ENCODE measurements around the gene MYH7. TPM values are rescaled to one million over a fixed set of nuclear protein-coding genes. Genes with fewer than 3 reads are reported as not detected.

Gene MYH7
- total and polyA plus RNA-seq, 2 of the 4 experiments (the other 2 are of a cell fraction), result not detected

GRCh38 chr14:23460960-23461359 is 25.5 kb upstream of the MYH7 start:
- H3K4me1 ChIP-seq (ENCODE audit: control insufficient read depth, insufficient read depth, low read length), result no peaks in the 10 kb centered on the region
- no peak overlapping the region for H4K5ac ChIP-seq (ENCODE audit: low read depth, low read length)
- no peak overlapping the region for H3K56ac ChIP-seq (ENCODE audit: extremely low read depth, insufficient read depth, low read length)
- dilution Hi-C loops (cut with HindIII; ENCODE audit: low sequenced_read_pairs, unreplicated experiment) (no loop called here), in situ Hi-C loops (cut with MboI; ENCODE audit: low sequenced_read_pairs) (loop anchor here (10.0 kb wide), 1 partner anchor 196 kb away; no protein-coding TSS in a partner anchor), intact Hi-C loops (cut with micrococcal nuclease) (no loop called here)
- H2BK5ac ChIP-seq (ENCODE audit: low read depth, low read length, poor library complexity, severe bottlenecking), result no peak overlapping the region
- no peak overlapping the region for H3K14ac ChIP-seq (replicated peaks; ENCODE audit: low read depth, low read length)
- H3K9me3 ChIP-seq (ENCODE audit: control insufficient read depth, insufficient read depth, low read length), result no peaks in the 10 kb centered on the region
- POLR2A ChIA-PET (ENCODE audit: unreplicated experiment), result no interaction called here
- no peak overlapping the region for H3K27ac ChIP-seq (ENCODE audit: insufficient read depth, low read length)
- H3K4ac ChIP-seq (ENCODE audit: low read depth, low read length), result no peak overlapping the region
- no peak overlapping the region for H2BK20ac ChIP-seq (ENCODE audit: low read depth, low read length)
- no peaks in the 10 kb centered on the region for H3K9me1 ChIP-seq (ENCODE audit: insufficient read depth, low read length)
- no peaks in the 10 kb centered on the region for H3K27me3 ChIP-seq (ENCODE audit: control insufficient read depth, insufficient read depth, low read length)
- no peak overlapping the region for H2AK5ac ChIP-seq (ENCODE audit: low read depth, low read length)
- TF ChIP-seq BHLHE40 (IDR thresholded peaks at IDR 0.05; ENCODE audit: low read depth, low read length), result no peak
- no peak for TF ChIP-seq RCOR1 (IDR thresholded peaks at IDR 0.05; ENCODE audit: insufficient replicate concordance, low read length)
- no peak for TF ChIP-seq USF2 (IDR thresholded peaks at IDR 0.05; ENCODE audit: low read depth, low read length)
- TF ChIP-seq CEBPB (IDR thresholded peaks at IDR 0.05; ENCODE audit: low read depth, low read length), result no peak
- TF ChIP-seq MAFK (IDR thresholded peaks at IDR 0.05; ENCODE audit: low read depth, low read length), result no peak
- no peak for TF ChIP-seq RFX5 (IDR thresholded peaks at IDR 0.05; ENCODE audit: low read depth, low read length)
- no peak for TF ChIP-seq ELK1 (IDR thresholded peaks at IDR 0.05; ENCODE audit: borderline replicate concordance, low read depth, low read length)
- TF ChIP-seq POLR2A (IDR thresholded peaks at IDR 0.05; ENCODE audit: low read depth, low read length), result no peak
- TF ChIP-seq CHD1 (IDR thresholded peaks at IDR 0.05; ENCODE audit: low read depth, low read length), result no peak
- H2BK120ac ChIP-seq (ENCODE audit: low read depth, low read length), result no peak overlapping the region
- H2AFZ ChIP-seq (replicated peaks; ENCODE audit: low read length, poor library complexity), result no peak overlapping the region
- H3K36me3 ChIP-seq (ENCODE audit: control insufficient read depth, insufficient read depth, low read length), result no peaks in the 10 kb centered on the region
- H2AK9ac ChIP-seq (replicated peaks; ENCODE audit: low read depth, low read length, poor library complexity), result no peak overlapping the region
- H4K91ac ChIP-seq (ENCODE audit: insufficient read depth, low read depth, low read length), result no peak overlapping the region
- no TSS peak for BruUV-seq (replicated peaks)
- H4K20me1 ChIP-seq (ENCODE audit: insufficient read depth, low read length), result no peaks in the 10 kb centered on the region
- H2BK15ac ChIP-seq (ENCODE audit: low read depth, low read length), result no peak overlapping the region
- H3K18ac ChIP-seq (ENCODE audit: low read depth, low read length), result no peak overlapping the region
- H3K9ac ChIP-seq (ENCODE audit: low read depth, low read length), result no peak overlapping the region
- no peak overlapping the region for H4K8ac ChIP-seq (ENCODE audit: low read depth in 2 of 2, low read length in 2 of 2)
- DNase-seq, result no peak
- no peak for ATAC-seq (ENCODE audit: low read depth)
- H3K4me3 ChIP-seq (ENCODE audit: insufficient read depth, low read depth, low read length), result no peak overlapping the region
- CTCF ChIA-PET, result no interaction called here
- no peaks in the 10 kb centered on the region for H3K79me1 ChIP-seq (ENCODE audit: low read depth in 1 of 2, low read length in 2 of 2)
- H3K4me2 ChIP-seq (ENCODE audit: low read depth, low read length), result no peak overlapping the region
- no peak overlapping the region for H3K23ac ChIP-seq (ENCODE audit: low read depth, low read length)
